IPS-15b (cell line): ENCODE measurements around the gene ROBO1.

Experiments used
- H3K27me3 ChIP-seq: one replicate; pipeline ENCODE4 v1.6.1; 2013; ENCODE audit warnings: low read length; ENCODE audit not compliant: control insufficient read depth, insufficient read depth
- H3K36me3 ChIP-seq: one replicate; pipeline ENCODE4 v1.6.1; 2013; ENCODE audit warnings: low read length; ENCODE audit not compliant: control insufficient read depth, insufficient read depth
- H3K4me1 ChIP-seq: one replicate; pipeline ENCODE4 v1.6.1; 2013; ENCODE audit warnings: mild to moderate bottlenecking, low read length; ENCODE audit not compliant: control insufficient read depth, insufficient read depth
- H3K4me3 ChIP-seq: one replicate; pipeline ENCODE4 v1.5.1; 2013; ENCODE audit warnings: low read depth, low read length
- H3K9ac ChIP-seq: one replicate; pipeline ENCODE4 v1.6.1; 2013; ENCODE audit warnings: low read depth, mild to moderate bottlenecking, low read length
- H3K9me3 ChIP-seq: one replicate; pipeline ENCODE4 v1.6.1; 2013; ENCODE audit warnings: mild to moderate bottlenecking, low read length; ENCODE audit not compliant: control insufficient read depth, insufficient read depth

The ROBO1 gene

GRCh38 chr3:78804251-78805037 is 963.4 kb downstream of the ROBO1 start:
- no peaks in the 10 kb centered on the region for H3K36me3 ChIP-seq
- no peak overlapping the region for H3K4me3 ChIP-seq

GRCh38 chr3:78802562-78802930 is 965.3 kb downstream of the ROBO1 start:
- Histone ChIP-seq H3K4me1 (peaks cover 10% of the 10 kb centered on the region), H3K4me3 (no peak overlapping the region), H3K36me3 (no peaks in the 10 kb centered on the region), H3K9me3 (no peaks in the 10 kb centered on the region), H3K27me3 (no peaks in the 10 kb centered on the region), H3K9ac (no peak overlapping the region)

More at GRCh38 chr3:78804251-78805037, 963.4 kb downstream of the ROBO1 start:
- Histone ChIP-seq H3K9me3 (no peaks in the 10 kb centered on the region), H3K27me3 (no peaks in the 10 kb centered on the region), H3K4me1 (peaks cover 10% of the 10 kb centered on the region), H3K9ac (no peak overlapping the region)

- Histone ChIP-seq H3K9me3 (no peaks in the 10 kb centered on the region), H3K4me3 (no peak overlapping the region), H3K36me3 (no peaks in the 10 kb centered on the region), H3K4me1 (peaks cover 10% of the 10 kb centered on the region), H3K27me3 (no peaks in the 10 kb centered on the region), H3K9ac (no peak overlapping the region)
Measured at GRCh38 chr3:78801926-78802561, 965.8 kb downstream of the ROBO1 start.

GRCh38 chr3:78799681-78800080 is 968.1 kb downstream of the ROBO1 start:
- Histone ChIP-seq H3K9ac (no peak overlapping the region), H3K36me3 (no peaks in the 10 kb centered on the region), H3K4me1 (peaks cover 10% of the 10 kb centered on the region), H3K9me3 (no peaks in the 10 kb centered on the region), H3K4me3 (no peak overlapping the region), H3K27me3 (no peaks in the 10 kb centered on the region)

GRCh38 chr3:78798266-78798832 is 969.4 kb downstream of the ROBO1 start:
- Histone ChIP-seq H3K27me3 (no peaks in the 10 kb centered on the region), H3K9me3 (no peaks in the 10 kb centered on the region), H3K4me3 (no peak overlapping the region), H3K4me1 (peaks cover 10% of the 10 kb centered on the region), H3K9ac (no peak overlapping the region), H3K36me3 (no peaks in the 10 kb centered on the region)

GRCh38 chr3:78794431-78794830 is 973.4 kb downstream of the ROBO1 start:
- H3K9ac ChIP-seq = no peak overlapping the region
- no peaks in the 10 kb centered on the region for H3K27me3 ChIP-seq
- no peak overlapping the region for H3K4me3 ChIP-seq
- H3K36me3 ChIP-seq = no peaks in the 10 kb centered on the region
- H3K9me3 ChIP-seq = no peaks in the 10 kb centered on the region
- H3K4me1 ChIP-seq = no peaks in the 10 kb centered on the region

GRCh38 chr3:78792733-78793132 is 975.1 kb downstream of the ROBO1 start:
- Histone ChIP-seq H3K9ac (no peak overlapping the region), H3K4me1 (no peaks in the 10 kb centered on the region), H3K9me3 (no peaks in the 10 kb centered on the region), H3K36me3 (no peaks in the 10 kb centered on the region), H3K27me3 (no peaks in the 10 kb centered on the region), H3K4me3 (no peak overlapping the region)

- no peak overlapping the region for H3K9ac ChIP-seq
- no peak overlapping the region for H3K4me3 ChIP-seq
- no peaks in the 10 kb centered on the region for H3K27me3 ChIP-seq
- H3K36me3 ChIP-seq = no peaks in the 10 kb centered on the region
- no peaks in the 10 kb centered on the region for H3K9me3 ChIP-seq
- no peaks in the 10 kb centered on the region for H3K4me1 ChIP-seq
Measured at GRCh38 chr3:78792212-78792611, 975.6 kb downstream of the ROBO1 start.

GRCh38 chr3:78791753-78792152 is 976.0 kb downstream of the ROBO1 start:
- Histone ChIP-seq H3K4me1 (no peaks in the 10 kb centered on the region), H3K9ac (no peak overlapping the region), H3K4me3 (no peak overlapping the region), H3K36me3 (no peaks in the 10 kb centered on the region), H3K27me3 (no peaks in the 10 kb centered on the region), H3K9me3 (no peaks in the 10 kb centered on the region)

GRCh38 chr3:78788839-78789238 is 979.0 kb downstream of the ROBO1 start:
- Histone ChIP-seq H3K9me3 (no peaks in the 10 kb centered on the region), H3K4me3 (no peak overlapping the region), H3K27me3 (no peaks in the 10 kb centered on the region), H3K36me3 (no peaks in the 10 kb centered on the region), H3K9ac (no peak overlapping the region), H3K4me1 (no peaks in the 10 kb centered on the region)

GRCh38 chr3:78785004-78785403 is 982.8 kb downstream of the ROBO1 start:
- no peaks in the 10 kb centered on the region for H3K4me1 ChIP-seq
- no peak overlapping the region for H3K4me3 ChIP-seq
- no peak overlapping the region for H3K9ac ChIP-seq
- H3K27me3 ChIP-seq = no peaks in the 10 kb centered on the region
- no peaks in the 10 kb centered on the region for H3K36me3 ChIP-seq
- H3K9me3 ChIP-seq = no peaks in the 10 kb centered on the region

GRCh38 chr3:78781351-78781750 is 986.4 kb downstream of the ROBO1 start:
- H3K27me3 ChIP-seq = no peaks in the 10 kb centered on the region
- H3K9me3 ChIP-seq = no peaks in the 10 kb centered on the region
- H3K9ac ChIP-seq = no peak overlapping the region
- no peaks in the 10 kb centered on the region for H3K36me3 ChIP-seq
- no peak overlapping the region for H3K4me3 ChIP-seq
- H3K4me1 ChIP-seq = no peaks in the 10 kb centered on the region
